KMS-11 (cell line): ENCODE data around the gene GSK3B.

Source experiments
- H2AFZ ChIP-seq: fragments of 200-600 bp; sonication (generic); 2 replicates; pipeline ENCODE4 v1.6.1; 2016; ENCODE audit warnings: antibody characterized with exemption, mixed run types, low read depth
- H3K27ac ChIP-seq: fragments of 200-600 bp; sonication (generic); 2 replicates; pipeline ENCODE4 v1.6.1; 2016; ENCODE audit warnings: mild to moderate bottlenecking, mixed run types
- H3K27me3 ChIP-seq: fragments of 200-600 bp; sonication (generic); 2 replicates; pipeline ENCODE4 v1.6.1; 2017; ENCODE audit warnings: mild to moderate bottlenecking, low read depth, mixed run types, moderate library complexity; ENCODE audit not compliant: insufficient read depth
- H3K36me3 ChIP-seq: fragments of 200-600 bp; sonication (generic); 2 replicates; pipeline ENCODE4 v1.6.1; 2017; ENCODE audit warnings: mild to moderate bottlenecking, mixed run types; ENCODE audit not compliant: insufficient read depth
- H3K4me1 ChIP-seq: fragments of 200-600 bp; sonication (generic); 2 replicates; pipeline ENCODE4 v1.6.1; 2016; ENCODE audit warnings: mild to moderate bottlenecking, low read depth, mixed run types; ENCODE audit not compliant: poor library complexity, severe bottlenecking
- H3K4me2 ChIP-seq: fragments of 200-600 bp; sonication (generic); 2 replicates; pipeline ENCODE4 v1.7.0; 2016; ENCODE audit warnings: mild to moderate bottlenecking, mixed run types
- H3K4me3 ChIP-seq: fragments of 200-600 bp; sonication (generic); IDR thresholded peaks from 2 replicates; pipeline ENCODE4 v1.6.1; 2017; ENCODE audit warnings: low read depth, low read length, mixed read lengths; ENCODE audit not compliant: insufficient read depth
- H3K79me2 ChIP-seq: fragments of 200-600 bp; sonication (generic); 2 replicates; pipeline ENCODE4 v1.6.1; 2016; ENCODE audit warnings: low read depth, mixed run types; ENCODE audit not compliant: insufficient read depth
- H3K9ac ChIP-seq: fragments of 200-600 bp; sonication (generic); 2 replicates; pipeline ENCODE4 v1.6.1; 2016; ENCODE audit warnings: mild to moderate bottlenecking, mixed run types
- H4K20me1 ChIP-seq: fragments of 200-600 bp; sonication (generic); 2 replicates; pipeline ENCODE4 v1.6.1; 2016; ENCODE audit warnings: mild to moderate bottlenecking, mixed run types; ENCODE audit not compliant: insufficient read depth
- CTCF ChIP-seq: fragments of 200-600 bp; sonication (generic); conservative IDR thresholded peaks from 2 replicates; pipeline ENCODE4 v1.6.1; 2017; ENCODE audit warnings: low read depth, mild to moderate bottlenecking, antibody characterized with exemption, low read length, moderate library complexity, mixed read lengths

Gene GSK3B

DNA sequence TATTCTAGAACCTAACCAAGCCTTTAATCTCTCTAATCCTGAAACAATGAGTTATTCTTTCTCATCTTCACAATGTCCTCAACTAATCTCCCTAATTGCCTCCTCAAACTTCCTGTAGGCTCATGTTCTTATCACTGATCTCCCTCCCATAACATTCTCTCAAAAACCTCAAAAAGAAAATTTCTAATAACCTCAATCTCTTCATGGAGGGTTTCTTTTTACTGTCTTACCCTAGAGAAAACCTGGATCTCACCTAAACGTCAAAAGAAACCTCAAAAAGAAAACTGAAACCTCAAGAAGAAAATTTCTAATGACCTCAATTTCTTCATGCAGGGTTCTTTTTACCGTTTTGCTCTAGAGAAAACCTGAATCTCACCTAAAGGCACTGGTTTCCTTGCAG lies 150.2 kb downstream of the GSK3B start:
- H2AFZ ChIP-seq = no peak overlapping the region
- H3K4me3 ChIP-seq = no peak overlapping the region
- no peaks in the 10 kb centered on the region for H4K20me1 ChIP-seq
- peak overlapping the region; percentile 18; the same call in 1 of the 2 replicates for H3K27ac ChIP-seq
- no peak for TF ChIP-seq CTCF
- H3K36me3 ChIP-seq = no peaks in the 10 kb centered on the region
- H3K4me2 ChIP-seq = peak overlapping the region; percentile 19
- H3K4me1 ChIP-seq = peaks cover 21% of the 10 kb centered on the region
- no peaks in the 10 kb centered on the region for H3K27me3 ChIP-seq
- no peaks in the 10 kb centered on the region for H3K79me2 ChIP-seq
- no peak overlapping the region for H3K9ac ChIP-seq

DNA sequence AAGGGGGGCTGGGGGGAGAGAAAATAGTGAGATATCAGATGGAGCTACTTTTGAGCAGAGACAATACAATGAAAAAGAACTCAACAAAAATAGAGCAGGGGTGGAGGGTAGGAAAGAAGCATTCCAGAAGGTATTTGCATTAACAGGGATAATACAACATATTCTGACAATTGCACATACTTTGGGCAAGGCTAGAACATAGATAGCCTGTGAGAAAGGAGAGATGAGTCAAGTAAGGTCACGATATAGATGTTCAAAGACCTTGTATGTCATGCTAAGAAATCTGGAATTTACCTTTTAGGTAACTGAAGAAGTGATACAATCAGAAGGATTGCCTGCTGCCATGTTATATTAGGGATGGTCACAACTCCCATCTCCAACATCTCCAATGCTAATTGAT lies 155.2 kb downstream of the GSK3B start:
- Histone ChIP-seq H3K79me2 (0 out of 2 replicates have a peak, but pooled peaks cover 11% of the 10 kb centered on the region), H3K27ac (no peak overlapping the region), H4K20me1 (peaks cover 12% of the 10 kb centered on the region), H2AFZ (no peak overlapping the region), H3K4me3 (no peak overlapping the region), H3K9ac (no peak overlapping the region), H3K4me1 (peaks cover 24% of the 10 kb centered on the region), H3K27me3 (no peaks in the 10 kb centered on the region), H3K36me3 (no peaks in the 10 kb centered on the region), H3K4me2 (no peak overlapping the region)
- TF ChIP-seq CTCF = no peak

DNA sequence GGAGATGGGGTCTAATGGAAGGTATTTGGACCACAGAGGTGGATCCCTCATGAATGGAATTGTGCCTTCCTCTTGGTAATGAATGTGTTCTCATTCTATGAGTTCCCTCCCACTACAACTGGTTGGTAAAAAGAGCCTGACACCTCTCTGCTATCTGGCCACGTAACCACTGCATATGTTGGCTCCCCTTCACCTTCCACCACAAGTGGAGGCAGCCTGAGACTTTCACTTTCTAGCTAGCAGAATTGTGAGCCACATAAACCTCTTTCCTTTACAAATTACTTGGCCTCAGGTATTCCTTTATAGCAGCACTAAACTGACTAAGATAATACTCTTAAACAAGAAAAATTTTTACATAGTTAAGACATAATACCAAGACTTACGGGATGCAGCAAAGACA lies 157.0 kb downstream of the GSK3B start:
- 0 out of 2 replicates have a peak, but pooled peaks cover 24% of the 10 kb centered on the region for H3K79me2 ChIP-seq
- H3K4me2 ChIP-seq = peak overlapping the region; percentile 1; the same call in 1 of the 2 replicates

GRCh38 chr3:119934249-119934648 lies 160.0 kb downstream of the GSK3B start:
- Histone ChIP-seq H2AFZ (no peak overlapping the region), H4K20me1 (peaks cover 12% of the 10 kb centered on the region), H3K27ac (no peak overlapping the region), H3K4me3 (no peak overlapping the region), H3K4me1 (peaks cover 15% of the 10 kb centered on the region), H3K36me3 (no peaks in the 10 kb centered on the region), H3K9ac (no peak overlapping the region), H3K79me2 (peaks cover 34% of the 10 kb centered on the region), H3K4me2 (no peak overlapping the region), H3K27me3 (no peaks in the 10 kb centered on the region)
- no peak for TF ChIP-seq CTCF

More for the DNA sequence above, 157.0 kb downstream of the GSK3B start:
- Histone ChIP-seq H4K20me1 (peaks cover 12% of the 10 kb centered on the region), H3K4me3 (no peak overlapping the region), H3K4me1 (peaks cover 15% of the 10 kb centered on the region), H3K27me3 (no peaks in the 10 kb centered on the region), H3K36me3 (no peaks in the 10 kb centered on the region), H2AFZ (no peak overlapping the region), H3K27ac (no peak overlapping the region), H3K9ac (no peak overlapping the region)
- TF ChIP-seq CTCF = no peak
